GM18867 (cell line): ENCODE results near the gene NAALADL2.
"Not testable (repeated sequence)": the region's sequence is repeated elsewhere in the genome, so short reads cannot be mapped to it uniquely, and the experiment has no call there.

ENCODE experiments used
- ATAC-seq: cut with Tn5 transposase; IDR thresholded peaks from one replicate; pipeline ENCODE4 v1.9.1; 2021; ENCODE audit warnings: mild to moderate bottlenecking, moderate library complexity; ENCODE audit not compliant: unreplicated experiment

Gene NAALADL2

GRCh38 chr3:175404027-175404426, 544.9 kb downstream of the NAALADL2 start:
- ATAC-seq, result no peak

- no peak for ATAC-seq
Measured at GRCh38 chr3:175404621-175405020, 545.5 kb downstream of the NAALADL2 start.

- no peak for ATAC-seq
Measured at GRCh38 chr3:175410251-175410650, 551.1 kb downstream of the NAALADL2 start.

- ATAC-seq, result no peak
Measured at GRCh38 chr3:175411405-175411804, 552.3 kb downstream of the NAALADL2 start.

GRCh38 chr3:175411946-175412345, 552.8 kb downstream of the NAALADL2 start:
- no peak for ATAC-seq

GRCh38 chr3:175413926-175414325, 554.8 kb downstream of the NAALADL2 start:
- ATAC-seq, result no peak

DNA sequence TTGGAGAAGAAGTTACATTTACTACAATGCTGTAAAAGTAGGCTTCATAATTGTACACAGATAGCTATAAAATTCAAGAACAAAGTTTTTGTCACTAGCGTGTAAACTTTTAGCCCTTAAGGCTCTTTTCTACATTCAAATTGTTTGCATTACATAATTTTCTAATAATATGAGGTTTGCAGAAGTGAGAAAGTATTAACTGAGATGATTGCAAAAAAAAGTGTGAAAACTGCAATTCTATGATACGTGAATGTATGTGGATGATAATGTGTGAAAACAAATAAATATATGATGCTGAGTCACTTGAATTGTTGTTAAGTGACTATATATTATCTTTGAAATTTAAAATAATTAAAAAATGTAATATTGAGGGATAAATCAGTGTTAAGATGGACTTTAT, 557.5 kb downstream of the NAALADL2 start:
- ATAC-seq, result peak; percentile 55

DNA sequence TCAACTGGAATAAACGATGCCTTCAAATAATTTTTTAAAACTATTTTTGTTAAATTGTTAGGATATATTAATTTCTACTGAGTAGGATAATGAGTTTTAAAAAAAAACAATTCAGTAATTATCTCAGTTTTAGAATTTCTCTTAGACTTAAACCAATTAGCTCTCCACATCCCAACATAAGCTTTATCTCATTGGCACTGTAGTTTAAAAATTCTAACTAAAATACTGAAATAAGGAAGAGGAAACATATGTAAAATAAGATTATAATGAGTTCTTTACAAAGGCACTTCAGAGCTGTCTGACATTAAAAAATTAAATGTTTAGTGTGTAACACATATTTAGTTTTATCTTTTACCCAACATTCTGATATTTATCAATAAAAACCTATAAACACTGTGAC, 558.3 kb downstream of the NAALADL2 start:
- no peak for ATAC-seq

DNA sequence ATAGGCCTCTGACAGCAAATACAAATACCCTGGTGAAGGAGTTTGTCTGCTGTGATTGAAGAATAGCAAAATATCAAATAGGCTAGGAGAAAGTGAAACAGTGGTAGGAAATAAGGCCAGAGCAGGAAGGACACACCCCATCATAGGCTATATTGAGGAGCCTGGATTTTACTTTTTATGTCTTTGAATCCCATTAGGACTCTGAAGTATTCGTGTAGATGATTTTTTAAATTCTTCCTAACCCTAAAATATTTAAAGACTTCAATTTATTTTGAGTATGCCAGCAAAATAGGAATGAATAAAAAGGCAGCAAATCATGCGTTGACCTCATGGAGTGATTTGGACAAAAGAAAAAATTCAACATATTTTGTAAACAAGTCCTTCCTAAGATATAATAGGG, 562.8 kb downstream of the NAALADL2 start:
- ATAC-seq, result no peak

DNA sequence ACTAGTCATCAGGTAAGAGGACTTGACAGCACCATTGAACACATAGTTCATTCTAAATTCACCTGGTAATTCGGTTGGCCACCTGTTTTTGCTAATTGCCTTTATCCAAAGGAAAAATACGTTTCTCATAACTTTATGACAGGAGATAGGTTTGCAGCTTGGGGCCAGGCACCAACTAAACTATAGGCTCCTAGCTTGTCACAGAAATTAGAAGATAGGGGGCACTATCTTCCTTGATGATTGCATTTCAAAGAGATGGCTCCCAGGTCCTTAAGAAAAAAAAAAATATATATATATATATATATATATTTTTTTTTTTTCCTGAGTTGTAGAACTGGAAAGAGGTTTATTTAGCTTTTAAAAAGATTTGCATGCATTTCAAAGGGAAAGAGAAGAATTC, 563.6 kb downstream of the NAALADL2 start:
- ATAC-seq, result no peak

DNA sequence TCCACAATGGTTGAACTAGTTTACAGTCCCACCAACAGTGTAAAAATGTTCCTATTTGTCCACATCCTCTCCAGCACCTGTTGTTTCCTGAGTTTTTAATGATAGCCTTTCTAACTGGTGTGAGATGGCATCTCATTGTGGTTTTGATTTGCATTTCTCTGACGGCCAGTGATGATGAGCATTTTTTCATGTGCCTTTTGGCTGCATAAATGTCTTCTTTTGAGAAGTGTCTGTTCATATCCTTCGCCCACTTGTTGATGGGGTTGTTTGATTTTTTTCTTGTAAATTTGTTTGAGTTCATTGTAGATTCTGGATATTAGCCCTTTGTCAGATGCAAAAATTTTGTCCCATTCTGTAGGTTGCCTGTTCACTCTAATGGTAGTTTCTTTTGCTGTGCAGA, 564.7 kb downstream of the NAALADL2 start:
- not testable (repeated sequence) for ATAC-seq

DNA sequence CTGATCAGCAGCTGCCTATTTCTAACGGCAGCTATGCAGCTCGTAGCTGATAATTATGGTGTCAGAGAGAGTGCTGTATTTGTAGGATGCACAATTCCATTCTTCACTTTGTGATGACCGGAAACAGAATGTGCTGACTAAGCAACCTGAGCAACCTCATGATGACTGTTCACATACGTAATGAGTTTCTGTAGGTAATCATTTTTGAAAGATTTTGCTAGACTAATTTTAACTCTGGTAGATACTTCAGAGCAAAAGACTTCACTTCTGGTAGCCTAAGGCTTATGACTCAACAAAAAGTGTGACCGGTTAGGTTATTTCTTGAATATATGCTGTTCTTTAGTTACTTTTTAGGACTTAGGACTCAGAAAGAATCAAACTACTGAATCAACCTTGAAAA, 567.7 kb downstream of the NAALADL2 start:
- no peak for ATAC-seq

GRCh38 chr3:175428466-175428865, 569.3 kb downstream of the NAALADL2 start:
- ATAC-seq, result no peak

- peak; percentile 42 for ATAC-seq
Measured at GRCh38 chr3:175430983-175431773, 572.0 kb downstream of the NAALADL2 start.

DNA sequence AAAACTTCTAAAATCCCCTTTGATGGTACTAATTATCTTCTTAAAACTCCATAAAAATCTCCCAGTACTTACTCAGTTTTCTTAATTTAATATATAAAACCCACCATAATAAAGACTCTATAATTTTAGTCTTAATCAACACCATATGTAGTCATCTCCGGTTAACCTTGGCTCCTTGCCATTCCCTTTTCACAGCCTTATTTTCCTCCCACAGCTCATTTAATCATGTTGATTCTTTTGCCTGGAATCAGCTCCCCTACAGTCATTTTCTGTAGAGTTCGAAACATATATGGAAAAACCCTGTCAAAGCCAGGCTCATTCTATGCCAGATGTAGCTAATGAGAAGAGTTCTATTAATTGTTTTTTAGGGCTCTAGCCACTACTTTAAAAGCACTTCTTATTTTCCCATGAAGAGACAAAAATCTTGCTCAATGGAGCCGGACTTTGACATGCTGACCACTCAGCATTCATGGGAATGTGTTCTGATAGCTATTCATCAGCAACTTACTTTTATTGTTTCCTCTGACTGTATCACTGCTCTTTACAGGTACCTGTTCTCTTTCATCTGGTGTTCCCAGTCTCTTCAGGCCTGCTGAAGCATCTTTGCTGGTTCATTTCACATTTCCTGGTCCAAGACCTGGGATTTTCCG, 573.4 kb downstream of the NAALADL2 start:
- ATAC-seq, result no peak

DNA sequence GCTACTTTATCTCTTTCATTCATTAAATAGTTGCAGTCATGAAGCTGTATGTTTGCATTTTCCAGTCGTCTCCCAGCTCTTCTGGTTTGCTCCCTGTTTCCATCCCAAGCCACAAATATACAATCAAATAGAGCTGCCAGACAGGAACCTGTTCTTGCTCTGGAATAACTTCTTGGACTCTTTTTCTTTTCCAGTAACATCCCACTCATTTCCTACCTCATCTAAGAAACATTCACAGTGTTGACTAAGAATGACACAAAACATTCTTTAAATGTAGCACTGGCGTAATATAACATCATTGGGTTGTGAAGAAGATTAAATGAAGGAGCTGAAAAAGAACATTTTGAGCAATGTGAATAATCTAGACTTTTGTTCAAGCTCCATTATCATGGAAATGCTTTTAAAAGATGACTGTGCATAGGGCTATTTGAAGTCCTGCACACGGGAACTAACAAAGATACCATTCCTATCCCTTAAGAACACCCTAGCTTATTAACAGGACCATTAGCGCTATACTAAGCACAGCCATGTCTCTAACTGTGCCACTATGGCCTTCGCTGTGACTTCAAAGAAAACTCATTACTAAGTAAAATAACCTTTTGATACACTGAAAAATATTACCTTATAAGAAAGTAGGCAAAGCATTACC, 574.0 kb downstream of the NAALADL2 start:
- ATAC-seq, result no peak

GRCh38 chr3:175434561-175434960, 575.4 kb downstream of the NAALADL2 start:
- no peak for ATAC-seq

DNA sequence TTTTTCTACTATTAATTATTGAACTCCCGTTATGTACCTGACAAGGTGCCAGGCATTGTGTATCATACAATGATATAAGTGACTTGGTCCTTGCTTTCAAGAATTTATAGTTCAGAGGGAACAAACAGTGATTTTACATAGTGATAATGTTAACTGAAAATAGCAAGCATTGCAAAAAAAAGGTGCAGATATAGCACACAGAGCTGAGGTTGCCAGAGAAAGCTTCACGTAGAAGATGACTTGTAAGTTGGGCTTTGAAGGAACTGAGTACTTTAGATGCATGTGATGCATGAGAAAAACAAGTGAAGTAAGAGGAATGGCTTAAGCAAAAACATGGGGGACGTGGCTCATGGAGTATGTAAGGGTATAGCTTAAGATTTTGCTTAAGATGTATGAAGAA, 584.5 kb downstream of the NAALADL2 start:
- ATAC-seq, result no peak

DNA sequence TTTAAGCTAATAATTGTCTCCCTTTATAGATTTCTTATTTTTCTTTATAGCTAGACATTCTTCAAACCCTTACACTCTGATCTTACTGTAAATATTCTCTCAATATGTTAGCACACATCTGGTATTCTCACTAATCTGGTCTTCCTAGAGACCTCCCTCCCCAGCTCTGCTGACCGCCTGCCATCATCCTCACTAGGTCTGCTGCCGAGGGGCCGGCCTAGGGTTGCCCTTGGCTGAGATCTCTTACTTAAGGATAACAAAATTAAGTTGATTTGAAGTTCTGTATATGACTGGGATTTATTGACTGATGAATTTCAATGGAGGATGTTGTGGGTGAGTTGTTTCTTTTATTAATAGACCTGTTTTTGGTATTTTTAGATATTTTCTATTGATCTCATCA, 586.6 kb downstream of the NAALADL2 start:
- ATAC-seq, result no peak

DNA sequence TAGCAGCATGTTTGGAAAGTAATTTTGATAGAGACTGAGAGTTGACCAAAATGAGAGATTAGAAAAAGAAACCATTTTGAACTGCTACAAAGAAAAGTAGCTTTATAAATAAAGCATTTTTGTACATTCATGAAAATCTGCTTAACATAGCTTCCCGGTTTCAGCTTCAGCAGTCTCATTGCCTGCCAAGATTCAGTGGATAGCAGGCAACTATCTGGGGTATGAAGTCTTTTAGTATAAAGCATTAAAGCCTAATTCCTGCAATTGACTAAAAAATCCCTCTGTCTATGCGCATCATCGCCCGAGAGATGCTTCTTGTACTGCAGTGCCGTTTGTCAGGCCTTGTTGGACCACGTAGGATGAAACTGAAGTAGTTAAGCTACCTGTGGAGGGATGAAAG, 588.4 kb downstream of the NAALADL2 start:
- ATAC-seq, result no peak

- no peak for ATAC-seq
Measured at GRCh38 chr3:175453361-175453760, 594.2 kb downstream of the NAALADL2 start.

DNA sequence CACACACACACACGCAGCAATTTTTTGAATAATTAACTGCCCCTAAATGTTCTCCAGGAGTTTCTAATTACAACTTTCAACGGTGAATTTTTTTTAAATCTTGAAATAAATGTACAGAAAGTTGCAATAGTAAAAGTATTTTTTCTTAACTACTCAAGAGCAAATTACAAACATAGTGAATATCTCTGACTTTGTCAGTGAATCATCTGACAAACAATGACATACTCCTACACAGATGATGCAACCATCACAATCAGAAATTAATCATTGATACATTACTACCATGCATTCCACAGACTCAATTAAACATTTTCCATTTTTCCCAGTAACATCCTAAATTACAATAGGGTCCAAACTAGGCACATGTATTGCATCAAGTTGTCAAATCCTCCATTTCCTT, 597.3 kb downstream of the NAALADL2 start:
- no peak for ATAC-seq
